HG03039 (cell line): ENCODE data around the gene PRKCB.
A peak's percentile ranks its signal among the peaks of the same experiment; 100 is the strongest.
"Not testable (repeated sequence)": the region's sequence is repeated elsewhere in the genome, so short reads cannot be mapped to it uniquely, and the experiment has no call there.

ENCODE experiments used
- ATAC-seq: cut with Tn5 transposase; IDR thresholded peaks from one replicate; pipeline ENCODE4 v1.9.1; 2021; ENCODE audit warnings: mild to moderate bottlenecking, moderate library complexity; ENCODE audit not compliant: unreplicated experiment

The PRKCB gene

DNA sequence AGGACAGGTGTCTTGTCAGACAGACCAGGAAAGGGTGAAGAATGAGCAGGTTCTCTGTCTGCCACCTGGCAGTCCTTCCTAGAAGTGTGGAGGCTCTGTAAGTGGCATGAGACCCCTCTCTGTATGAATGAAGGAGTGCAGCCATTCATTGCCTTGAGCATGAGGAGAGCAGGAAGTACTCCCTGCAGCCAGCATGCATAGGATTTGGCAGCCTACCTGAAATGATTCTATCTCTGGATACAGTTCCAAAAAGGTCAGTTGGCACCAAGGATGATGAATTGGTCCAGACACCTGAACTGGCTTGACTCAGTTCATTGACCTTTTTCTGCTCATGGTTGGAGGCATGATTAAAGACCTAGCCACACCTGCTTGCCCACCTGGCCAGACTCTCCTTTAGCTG, 163.0 kb downstream of the PRKCB start:
- ATAC-seq = no peak

DNA sequence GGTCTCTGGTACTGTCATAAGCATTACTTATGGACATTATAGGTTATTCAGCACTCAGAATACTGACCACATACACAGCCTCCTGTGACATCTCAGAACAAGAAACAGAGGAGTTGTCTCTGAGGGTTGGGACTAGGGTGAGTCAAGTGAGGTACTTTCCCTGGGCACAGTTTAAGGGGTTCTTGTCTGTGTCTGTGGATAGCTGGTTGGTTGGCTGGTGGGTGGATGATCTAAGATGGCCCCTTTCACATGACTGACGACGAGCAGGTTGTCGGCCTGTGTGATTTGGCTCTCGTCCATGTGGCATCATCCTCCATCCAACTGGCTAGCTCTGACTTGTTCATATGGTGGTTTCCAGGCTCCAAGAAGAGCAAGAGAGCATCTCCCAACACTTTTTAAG, 163.9 kb downstream of the PRKCB start:
- peak; percentile 81 for ATAC-seq

DNA sequence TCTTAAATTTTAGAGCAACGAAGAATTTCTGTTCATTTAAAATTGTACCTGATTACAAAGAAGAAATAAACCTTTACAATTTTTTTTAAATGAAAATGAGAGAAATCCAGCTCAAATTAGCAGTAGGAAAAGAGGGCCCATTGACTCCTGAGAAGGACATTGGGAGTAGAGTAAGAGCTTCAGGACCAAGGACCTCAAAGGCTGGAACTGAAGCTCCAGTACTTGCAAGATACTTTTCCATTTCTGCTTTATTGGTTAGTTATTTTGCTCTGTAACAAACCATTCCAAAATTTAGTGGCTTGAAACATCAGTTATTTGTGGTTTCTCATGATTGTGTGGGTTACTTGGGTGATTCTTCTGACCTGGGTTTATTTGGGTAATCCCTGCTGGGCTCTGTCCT, 165.9 kb downstream of the PRKCB start:
- no peak for ATAC-seq

DNA sequence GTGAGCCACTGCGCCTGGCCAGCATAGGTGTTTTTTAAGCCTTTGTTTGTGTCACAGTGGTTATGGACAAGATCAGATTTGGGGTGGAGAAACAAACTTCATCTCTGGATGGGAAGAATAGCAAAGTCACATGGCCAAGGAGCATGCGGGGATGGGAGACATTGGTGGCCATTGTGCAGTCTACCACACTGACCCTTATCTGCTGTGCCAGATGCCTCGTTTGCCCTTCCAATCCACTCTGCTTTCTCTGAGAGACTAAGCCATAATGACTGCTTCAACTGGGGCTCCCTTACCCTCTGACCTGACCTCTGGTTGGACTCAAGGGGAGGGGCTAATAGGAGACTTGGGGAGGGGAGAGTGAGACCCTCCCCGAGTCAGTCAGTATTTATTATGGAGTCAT, 166.8 kb downstream of the PRKCB start:
- ATAC-seq = no peak

DNA sequence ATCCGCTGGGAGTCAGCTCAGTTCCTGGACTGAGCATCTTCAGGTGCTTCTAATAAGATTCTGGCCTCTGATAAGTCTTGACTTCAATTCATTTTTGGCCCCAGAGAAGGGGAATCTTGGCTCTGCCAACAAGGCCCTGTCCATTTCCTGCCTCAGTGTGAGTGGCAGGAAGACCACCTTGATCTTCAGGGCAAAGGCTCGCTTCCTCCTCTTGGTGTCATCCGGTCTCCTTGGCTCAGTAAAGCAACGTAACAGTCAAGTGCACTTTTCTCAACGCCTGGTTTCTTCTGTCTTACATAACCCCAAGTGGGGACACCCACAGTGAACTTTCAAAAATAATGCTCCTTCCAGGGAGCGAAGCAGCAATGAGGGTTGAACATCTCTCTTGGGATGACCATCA, 169.8 kb downstream of the PRKCB start:
- no peak for ATAC-seq

DNA sequence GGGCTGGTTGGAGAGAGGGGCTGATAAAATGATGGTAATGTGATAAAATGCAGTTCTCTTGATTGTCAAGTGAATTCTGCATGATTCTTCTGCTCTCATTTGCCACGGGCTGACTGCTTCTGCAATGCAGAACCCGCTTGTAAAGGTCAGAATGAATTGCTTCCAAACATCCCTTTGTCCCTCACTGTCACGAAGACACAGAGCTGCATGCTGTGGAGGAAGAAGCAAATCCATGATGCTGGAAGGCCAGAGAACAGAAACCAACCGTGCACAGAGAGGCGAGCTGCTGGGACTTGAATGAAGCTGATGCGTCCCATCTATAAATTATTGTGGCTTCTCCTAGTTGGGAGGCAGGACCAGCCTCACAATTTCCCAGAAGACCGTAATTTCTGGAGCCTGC, 171.6 kb downstream of the PRKCB start:
- ATAC-seq = no peak

DNA sequence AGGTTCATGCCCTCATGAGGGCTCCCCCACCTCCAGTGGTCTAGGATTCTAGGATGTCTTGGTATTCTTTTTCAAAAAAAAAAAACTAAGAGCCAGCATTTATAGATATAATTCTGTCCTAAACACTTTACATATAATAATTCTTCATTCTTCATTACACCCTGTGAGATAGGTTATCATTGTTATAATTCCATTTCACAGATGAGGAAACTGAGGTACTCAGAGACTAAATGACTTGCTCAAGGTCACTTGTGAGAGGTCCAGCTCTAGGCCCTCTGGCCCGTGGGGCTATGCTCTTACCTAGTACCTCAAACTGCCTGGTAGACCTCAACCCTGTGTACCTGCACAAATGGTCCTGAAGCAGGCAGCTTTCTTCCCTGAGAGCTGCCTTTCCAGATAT, 172.2 kb downstream of the PRKCB start:
- no peak for ATAC-seq

DNA sequence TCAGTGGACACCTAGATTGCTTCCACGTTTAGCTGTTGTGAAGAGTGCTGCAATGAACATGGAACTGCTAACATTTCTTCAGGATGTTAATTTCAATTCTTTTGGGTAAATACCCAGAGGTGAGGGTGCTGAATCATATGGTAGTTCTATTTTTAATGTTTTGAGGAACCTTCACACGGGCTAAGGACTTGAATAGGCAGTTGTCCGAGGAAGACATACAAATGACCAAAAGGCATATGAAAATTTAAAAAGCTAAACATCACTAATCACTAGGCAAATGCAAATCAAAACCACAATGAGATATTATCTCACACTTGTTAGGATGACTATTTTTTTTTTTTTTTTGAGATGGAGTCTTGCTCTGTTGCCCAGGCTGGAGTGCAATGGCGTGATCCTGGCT, 173.3 kb downstream of the PRKCB start:
- no peak for ATAC-seq

DNA sequence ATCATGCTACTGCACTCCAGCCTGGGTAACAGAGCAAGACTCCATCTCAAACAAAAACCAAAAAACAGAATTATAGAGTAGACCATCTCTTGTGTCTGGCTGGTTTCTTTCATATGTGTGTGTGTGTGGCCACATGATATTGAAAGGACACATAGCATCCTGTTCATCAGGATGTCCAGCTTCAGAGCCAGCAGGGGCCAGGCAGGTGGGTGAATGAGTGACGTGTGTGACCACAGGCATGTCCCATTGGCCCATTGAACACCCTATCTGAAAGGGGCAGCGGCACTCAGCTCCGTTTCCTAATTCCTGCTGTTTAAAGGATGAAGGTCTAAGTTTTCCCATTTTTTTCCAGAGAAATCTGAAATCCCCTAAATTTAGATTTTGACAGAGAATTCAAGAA, 174.2 kb downstream of the PRKCB start:
- no peak for ATAC-seq

DNA sequence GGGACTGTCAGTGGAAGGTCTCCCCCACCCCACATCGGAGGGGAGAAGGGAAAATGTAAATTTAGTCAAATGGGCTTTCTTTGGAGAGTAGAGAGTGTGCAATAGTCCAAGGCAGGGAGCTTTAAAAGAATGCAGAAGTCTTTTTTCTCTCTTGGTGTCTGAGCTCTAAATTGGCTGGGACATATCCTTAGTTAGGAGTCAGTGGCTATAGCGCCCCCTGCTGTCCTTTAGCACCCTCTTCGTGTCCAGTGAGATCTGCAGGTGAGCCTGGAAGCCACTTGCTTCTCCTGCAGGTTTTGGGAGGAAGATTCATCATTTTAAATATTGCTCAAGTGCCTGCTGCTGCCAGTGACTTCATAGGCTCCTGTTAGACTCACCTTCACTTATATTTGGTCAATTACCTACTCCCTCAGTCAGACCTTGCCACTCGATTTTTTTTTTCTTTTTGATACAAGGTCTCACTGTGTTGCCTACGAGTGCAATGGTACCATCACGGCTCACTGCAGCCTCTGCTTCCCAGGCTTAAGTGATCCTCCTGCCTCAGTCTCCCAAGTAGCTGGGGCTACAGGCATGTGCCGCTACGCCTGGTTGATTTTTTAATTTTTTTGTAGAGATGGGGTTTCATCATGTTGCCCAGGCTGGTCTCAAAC, 174.8 kb downstream of the PRKCB start:
- ATAC-seq = no peak

DNA sequence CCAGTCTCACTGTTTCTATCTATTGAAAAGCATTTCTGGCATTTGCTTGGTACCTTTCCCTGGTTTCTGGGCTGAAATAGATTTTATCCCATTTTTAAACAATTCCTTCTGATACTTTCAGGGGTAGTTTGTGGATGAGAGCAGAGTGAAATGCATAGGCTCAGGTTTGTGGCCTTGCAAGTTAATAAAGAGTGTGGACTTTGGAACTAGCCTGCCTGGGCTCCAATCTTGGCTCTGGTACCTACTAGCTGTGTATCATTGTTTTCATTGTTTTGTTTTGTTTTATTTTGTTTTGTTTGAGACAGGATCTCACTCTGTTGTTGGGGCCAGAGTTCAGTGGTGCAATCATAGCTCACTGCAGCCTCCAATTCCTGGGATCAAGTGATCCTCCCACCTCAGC, 175.5 kb downstream of the PRKCB start:
- ATAC-seq = no peak

DNA sequence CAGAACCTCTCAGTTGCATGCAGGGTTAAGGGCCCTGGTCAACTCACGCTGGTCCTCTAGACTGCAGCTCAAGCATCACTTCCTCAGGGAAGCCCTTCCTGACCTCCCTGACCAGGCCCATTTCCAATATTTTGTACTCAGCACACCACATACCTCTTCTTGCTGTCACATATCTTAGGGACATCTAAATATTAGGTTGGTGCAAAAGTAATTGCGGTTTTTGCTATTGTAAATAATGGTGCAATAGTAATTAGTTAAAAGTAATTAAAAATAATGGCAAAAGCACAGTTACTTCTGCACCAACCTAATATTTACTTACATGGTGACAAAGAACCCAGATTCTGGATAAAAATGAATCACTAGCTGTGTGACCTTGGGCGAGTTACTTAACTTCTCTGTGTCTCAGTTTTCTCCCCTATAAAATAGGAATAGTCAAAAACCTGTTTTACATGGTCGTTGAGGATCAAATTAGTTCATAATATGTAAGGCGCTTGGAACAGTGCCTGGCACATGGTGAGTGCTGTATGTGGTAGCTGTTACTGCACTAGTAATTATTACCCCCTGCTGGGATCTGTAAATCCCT, 177.4 kb downstream of the PRKCB start:
- no peak for ATAC-seq

DNA sequence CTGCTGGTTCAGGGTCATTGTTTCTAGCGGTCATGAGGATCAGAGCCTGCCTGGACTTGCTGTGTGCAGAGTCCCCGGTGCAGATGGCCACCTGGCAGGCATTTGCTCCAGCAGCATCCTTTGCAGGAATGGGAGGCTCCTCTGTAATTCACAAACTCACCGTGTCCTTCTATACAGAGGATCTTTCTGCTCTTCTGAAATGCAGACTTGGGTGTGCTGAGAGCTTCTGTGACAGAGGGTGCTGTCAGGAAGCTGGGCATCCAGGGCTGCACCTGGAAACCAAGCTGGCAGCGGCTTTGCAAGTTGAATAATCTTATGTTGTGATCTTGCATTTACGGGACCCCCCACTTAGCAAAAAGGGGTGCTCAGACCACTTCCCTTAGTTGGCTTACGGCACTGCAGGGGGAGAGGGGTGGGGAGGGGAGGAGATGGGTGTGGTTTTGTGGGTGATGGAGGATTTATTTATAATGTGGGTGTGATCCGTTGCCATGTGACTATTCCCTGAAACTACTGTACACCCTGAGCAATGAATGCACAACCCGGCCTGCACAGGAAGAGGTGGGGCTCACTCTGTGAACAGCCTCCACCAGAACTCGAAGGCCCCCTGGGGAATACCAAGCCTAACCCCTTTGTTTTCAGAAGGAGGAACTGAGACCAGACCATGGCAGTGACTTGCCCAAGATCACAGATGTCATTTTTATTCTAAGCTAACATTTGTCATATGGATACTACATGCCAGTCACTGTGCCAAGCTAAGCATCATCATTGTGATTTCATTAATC, 178.3 kb downstream of the PRKCB start:
- peak; percentile 79 for ATAC-seq

DNA sequence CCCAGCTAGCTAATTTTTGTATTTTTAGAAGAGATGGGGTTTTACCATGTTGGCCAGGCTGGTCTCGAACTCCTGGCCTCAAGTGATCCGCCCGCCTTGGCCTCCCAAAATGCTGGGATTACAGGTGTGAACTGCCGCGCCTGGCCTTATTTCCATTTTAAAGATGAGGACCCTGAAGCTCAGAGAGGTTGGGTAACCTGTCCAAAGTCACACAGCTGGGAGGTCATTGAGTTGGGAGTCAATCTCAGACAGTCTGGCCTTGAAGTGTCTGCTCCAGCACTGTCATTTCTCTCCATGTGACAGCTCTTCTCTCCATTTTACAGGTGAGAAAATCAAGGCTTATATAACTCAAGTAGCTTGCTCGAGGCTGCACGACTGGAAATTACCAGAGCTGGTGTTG, 179.2 kb downstream of the PRKCB start:
- not testable (repeated sequence) for ATAC-seq

DNA sequence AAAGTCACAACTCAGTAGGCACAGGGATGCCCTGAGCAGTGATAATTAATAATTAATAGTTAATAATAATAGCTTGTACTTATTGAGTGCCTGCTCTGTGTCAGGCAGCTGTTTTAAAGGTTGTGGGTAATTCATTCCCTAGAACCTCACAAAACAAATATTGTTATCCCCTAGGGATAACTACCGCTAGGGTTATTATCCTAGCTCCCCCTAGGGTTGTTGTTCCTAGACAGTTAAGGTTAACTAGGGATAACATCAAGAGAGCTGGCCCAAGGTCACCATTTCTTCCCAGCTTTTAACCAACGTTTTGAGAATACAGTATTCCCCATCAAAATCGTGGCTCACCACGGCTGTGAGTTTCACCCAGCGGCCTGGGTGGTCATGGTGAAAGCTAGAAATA, 180.1 kb downstream of the PRKCB start:
- ATAC-seq = no peak

DNA sequence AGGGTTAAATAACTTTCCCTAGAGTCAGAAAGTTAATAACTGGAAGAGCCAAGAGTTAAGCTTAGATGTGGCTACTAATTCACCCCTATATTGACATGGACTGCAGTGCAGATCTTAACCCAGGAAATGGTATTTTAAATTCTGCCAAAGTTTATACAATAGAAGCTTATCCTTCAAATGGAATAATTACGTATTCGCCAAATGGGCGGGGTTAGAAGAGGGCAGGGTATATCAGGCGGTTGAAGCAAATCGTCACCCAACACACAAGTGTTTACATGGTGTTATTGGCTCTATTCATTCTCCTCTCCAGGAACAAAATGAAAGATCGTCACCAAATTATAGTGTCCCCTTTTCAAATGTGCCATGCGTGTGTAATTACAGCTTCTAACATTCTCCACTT, 182.7 kb downstream of the PRKCB start:
- no peak for ATAC-seq

DNA sequence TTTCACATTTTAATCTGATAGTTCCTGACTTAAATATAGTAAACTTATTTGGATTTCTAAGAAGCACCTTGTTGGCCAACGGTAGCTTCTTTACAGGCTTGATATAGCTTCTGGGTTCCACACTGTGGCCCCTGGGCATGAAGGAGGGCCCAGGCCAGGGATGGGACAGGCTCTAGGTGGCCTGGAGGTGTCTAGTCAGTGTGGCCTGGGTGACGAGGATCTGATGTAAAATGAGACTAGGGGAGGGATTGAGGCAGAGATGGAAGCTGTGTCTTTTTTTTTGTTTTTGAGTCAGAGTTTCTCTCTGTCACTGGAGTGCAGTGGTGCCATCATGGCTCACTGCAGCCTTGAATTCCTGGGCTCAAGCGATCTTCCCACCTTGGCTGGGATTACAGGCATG, 187.0 kb downstream of the PRKCB start:
- ATAC-seq = no peak

DNA sequence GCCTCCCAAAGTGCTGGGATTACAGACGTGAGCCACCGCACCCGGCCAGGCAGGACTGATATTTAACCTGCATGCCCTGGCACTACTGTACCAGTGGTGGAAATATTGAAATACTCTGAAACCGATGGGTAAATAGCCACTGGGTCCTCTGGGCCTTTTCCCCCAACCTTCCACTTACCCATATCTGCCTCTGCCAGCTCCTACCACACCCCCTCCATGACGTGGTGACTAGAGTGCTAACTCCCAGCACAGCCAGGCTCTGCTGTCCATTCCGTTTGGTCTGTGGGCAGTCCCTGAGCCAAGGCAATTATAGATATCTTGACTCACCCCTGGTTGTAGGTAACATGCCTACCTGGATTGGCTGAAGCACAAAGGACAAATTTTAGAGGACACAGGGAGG, 187.8 kb downstream of the PRKCB start:
- ATAC-seq = no peak

DNA sequence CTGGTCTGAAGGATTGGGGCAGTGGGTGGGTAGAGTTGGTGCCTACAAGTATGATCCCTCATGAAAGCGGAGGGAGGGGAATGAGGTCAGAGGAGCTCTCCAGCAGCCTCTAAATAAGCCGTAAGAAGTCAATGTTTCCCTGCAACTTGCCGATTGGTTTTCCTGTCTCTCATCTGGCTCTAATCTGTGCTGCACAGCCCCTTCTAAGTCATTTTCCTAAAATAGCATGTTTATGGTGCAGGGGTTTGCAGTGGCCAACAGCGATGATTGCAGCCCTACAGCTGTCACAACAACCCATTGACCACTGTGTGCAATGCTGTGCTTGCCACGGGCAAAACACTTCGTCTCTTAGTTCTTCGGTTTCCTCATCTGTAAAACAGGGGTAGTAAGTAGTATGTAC, 189.2 kb downstream of the PRKCB start:
- ATAC-seq = no peak

DNA sequence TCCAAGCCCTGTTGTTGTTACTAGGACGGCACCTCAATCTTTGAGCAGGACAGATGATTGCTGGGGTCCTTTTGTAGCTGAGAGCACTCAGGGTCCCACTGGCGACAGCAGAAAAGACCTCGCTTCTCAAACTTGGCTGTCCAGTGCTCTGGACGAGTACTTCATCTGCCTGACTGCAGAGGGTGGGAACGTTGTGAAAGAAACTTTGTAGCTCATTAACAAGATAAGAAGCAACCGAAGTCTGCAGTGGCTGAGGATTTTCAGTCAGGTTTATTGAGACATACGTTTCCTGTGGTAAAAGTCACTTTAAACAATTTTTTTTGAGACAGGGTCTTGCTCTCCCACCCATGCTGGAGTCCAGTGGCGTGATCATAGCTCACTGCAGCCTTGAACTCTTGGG, 191.7 kb downstream of the PRKCB start:
- ATAC-seq = no peak

DNA sequence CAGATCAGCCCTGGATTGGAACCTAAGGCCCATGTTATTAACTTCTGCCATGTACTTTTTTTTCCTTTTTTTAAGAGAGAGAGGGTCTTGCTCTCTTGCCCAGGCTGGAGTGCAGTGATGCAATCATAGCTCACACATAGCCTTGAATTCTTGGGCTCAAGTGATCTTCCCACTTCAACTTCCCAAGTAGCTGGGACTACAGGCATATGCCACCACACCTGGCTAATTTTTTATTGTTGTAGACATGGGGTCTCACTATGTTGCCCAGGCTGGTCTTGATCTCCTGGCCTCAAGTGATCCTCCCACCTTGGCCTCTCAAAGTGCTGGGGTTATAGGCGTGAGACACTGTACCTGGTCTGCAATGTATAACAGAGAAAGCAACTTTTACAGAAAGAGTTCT, 194.1 kb downstream of the PRKCB start:
- ATAC-seq = not testable (repeated sequence)

DNA sequence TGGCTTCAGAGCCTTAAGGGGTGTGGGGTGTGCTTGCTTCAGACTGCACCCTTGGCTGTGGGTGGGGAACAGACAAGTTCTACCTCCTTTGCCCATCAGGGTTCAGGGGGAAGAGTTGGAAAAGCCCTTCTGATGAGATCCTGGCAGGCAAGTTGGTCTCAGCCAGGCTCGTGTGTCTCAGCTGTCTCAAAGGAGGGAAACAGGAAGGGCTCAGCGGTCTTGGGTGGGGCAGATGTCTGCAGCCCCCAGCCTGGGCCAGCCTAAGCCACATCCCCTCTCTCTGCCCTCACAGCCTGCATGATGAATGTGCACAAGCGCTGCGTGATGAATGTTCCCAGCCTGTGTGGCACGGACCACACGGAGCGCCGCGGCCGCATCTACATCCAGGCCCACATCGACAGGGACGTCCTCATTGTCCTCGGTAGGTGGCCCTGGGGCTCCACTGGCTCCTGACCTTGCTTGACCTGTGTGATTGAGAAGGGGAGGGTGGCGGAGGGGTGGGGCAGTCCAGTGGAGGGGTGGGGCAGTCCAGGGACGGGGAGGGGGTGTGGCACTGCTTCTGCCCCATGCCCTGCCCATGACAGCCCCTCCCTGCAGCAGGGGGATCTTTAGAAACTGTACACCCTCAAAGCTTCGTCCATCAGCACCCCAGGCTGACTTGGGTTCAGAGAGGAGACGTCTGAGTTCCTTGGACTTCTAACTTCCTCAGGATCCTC, 199.5 kb downstream of the PRKCB start:
- no peak for ATAC-seq
